ENCODE data around the gene BZW1. TPM values are rescaled to one million over a fixed set of nuclear protein-coding genes. Genes with fewer than 3 reads are reported as not detected.
"Not testable (repeated sequence)": the region's sequence is repeated elsewhere in the genome, so short reads cannot be mapped to it uniquely, and the experiment has no call there.

BZW1 gene
- total and polyA plus RNA-seq, 2 of the 4 experiments (the other 2 are of a cell fraction), result 204 to 268 TPM

- WGBS, 2 experiments (ENCODE audit: extremely low coverage in 2 of 2, insufficient read length in 1 of 2), result 75% methylated on average over 1 of the region's 3 CpGs; no CpG with 5 or more reads in 1 of the 2 experiments
- Histone ChIP-seq H4K20me1 (ENCODE audit: insufficient read depth, low read length) (peaks cover 61% of the 10 kb centered on the region), H3K79me1 (ENCODE audit: low read depth in 1 of 2, low read length in 2 of 2) (peaks cover 24 to 51% of the 10 kb centered on the region in 2 experiments), H2BK5ac (ENCODE audit: low read depth, low read length, poor library complexity, severe bottlenecking) (peak overlapping the region; percentile 21), H3K27ac (ENCODE audit: insufficient read depth, low read length) (peak overlapping the region; percentile 32; the same call in 1 of the 2 replicates), H3K36me3 (ENCODE audit: control insufficient read depth, insufficient read depth, low read length) (peaks cover 44% of the 10 kb centered on the region)
- ATAC-seq (ENCODE audit: low read depth), result peak; percentile 88
- H3K27me3 ChIP-seq (ENCODE audit: control insufficient read depth, insufficient read depth, low read length); H3K9me3 ChIP-seq (ENCODE audit: control insufficient read depth, insufficient read depth, low read length); H3K56ac ChIP-seq (ENCODE audit: extremely low read depth, insufficient read depth, low read length); H3K4me3 ChIP-seq (ENCODE audit: insufficient read depth, low read depth, low read length); H3K23ac ChIP-seq (ENCODE audit: low read depth, low read length); H2AK9ac ChIP-seq (replicated peaks; ENCODE audit: low read depth, low read length, poor library complexity); H3K14ac ChIP-seq (replicated peaks; ENCODE audit: low read depth, low read length); H3K4me1 ChIP-seq (ENCODE audit: control insufficient read depth, insufficient read depth, low read length); H4K5ac ChIP-seq (ENCODE audit: low read depth, low read length); H3K4ac ChIP-seq (ENCODE audit: low read depth, low read length); H3K4me2 ChIP-seq (ENCODE audit: low read depth, low read length); H3K9me1 ChIP-seq (ENCODE audit: insufficient read depth, low read length); H4K8ac ChIP-seq (ENCODE audit: low read depth in 2 of 2, low read length in 2 of 2); CTCF ChIA-PET; H3K18ac ChIP-seq (ENCODE audit: low read depth, low read length); H2BK120ac ChIP-seq (ENCODE audit: low read depth, low read length); BruUV-seq (replicated peaks); in situ Hi-C loops (cut with MboI; ENCODE audit: low sequenced_read_pairs); H4K91ac ChIP-seq (ENCODE audit: insufficient read depth, low read depth, low read length); H2AFZ ChIP-seq (replicated peaks; ENCODE audit: low read length, poor library complexity); H3K9ac ChIP-seq (ENCODE audit: low read depth, low read length); dilution Hi-C loops (cut with HindIII; ENCODE audit: low sequenced_read_pairs, unreplicated experiment); H2BK20ac ChIP-seq (ENCODE audit: low read depth, low read length); H2AK5ac ChIP-seq (ENCODE audit: low read depth, low read length); H2BK15ac ChIP-seq (ENCODE audit: low read depth, low read length): not testable (repeated sequence)
- peak; percentile 4; the same call in 1 of the 2 replicates for TF ChIP-seq BHLHE40 (IDR thresholded peaks at IDR 0.05; ENCODE audit: low read depth, low read length)
- peak; percentile 9; the same call in 1 of the 2 replicates for TF ChIP-seq POLR2A (IDR thresholded peaks at IDR 0.05; ENCODE audit: low read depth, low read length)
- intact Hi-C loops (cut with micrococcal nuclease), result loop anchor here (2.0 to 10.0 kb wide), 2 partner anchors 44 to 204 kb away; no protein-coding TSS in a partner anchor
- peak; percentile 69 for DNase-seq
- POLR2A ChIA-PET (ENCODE audit: unreplicated experiment), result interaction anchor here (0.7 to 0.8 kb wide), 2 partner anchors 10 to 50 kb away, joined by 3 to 4 read pairs; no protein-coding TSS in a partner anchor
Measured at GRCh38 chr2:200818732-200819131, 7.0 kb downstream of the BZW1 start.
